Skeletal muscle tissue (tissue), 4 donors: ENCODE results near the gene HTR4. TPM values are rescaled to one million over a fixed set of nuclear protein-coding genes. Genes with fewer than 3 reads are reported as not detected.

Experiments used
- H3K27ac ChIP-seq: one replicate; pipeline ENCODE4 v1.7.0; 2013; ENCODE audit warnings: mild to moderate bottlenecking, low read depth, low read length, inconsistent platforms
- H3K27me3 ChIP-seq, 3 donors: one replicate each; pipeline ENCODE4 v1.7.0; 2013; ENCODE audit warnings: low read length in 3 of 3; ENCODE audit not compliant: control insufficient read depth in 3 of 3, insufficient read depth in 3 of 3
- H3K36me3 ChIP-seq, 3 donors: one replicate each; pipeline ENCODE4 v1.7.0; 2013; ENCODE audit warnings: low read length in 3 of 3; ENCODE audit not compliant: control insufficient read depth in 3 of 3, insufficient read depth in 3 of 3
- H3K4me1 ChIP-seq, 3 donors: one replicate each; pipeline ENCODE4 v1.7.0; 2013; ENCODE audit warnings: low read length in 3 of 3, mild to moderate bottlenecking in 3 of 3; ENCODE audit not compliant: control insufficient read depth in 3 of 3, insufficient read depth in 3 of 3
- H3K4me3 ChIP-seq, 3 donors: one replicate each; pipeline ENCODE4 v1.7.0; 2013; ENCODE audit warnings: low read length in 3 of 3
- H3K9ac ChIP-seq, 3 donors: one replicate each; pipeline ENCODE4 v1.7.0; 2013; ENCODE audit warnings: low read length in 3 of 3, mild to moderate bottlenecking in 3 of 3, moderate library complexity in 2 of 3, low read depth in 1 of 3
- H3K9me3 ChIP-seq, 3 donors: one replicate each; pipeline ENCODE4 v1.7.0; 2013; ENCODE audit warnings: low read length in 3 of 3; ENCODE audit not compliant: control insufficient read depth in 3 of 3
- total RNA-seq: library from RNA; depleted of rRNA; stranded (reverse); fragments of >200 nt; gene quantifications from one replicate; pipeline ENCODE4 v1.2.3, GENCODE V29; 2014
- donor health status: Osteomylitis.

Gene HTR4
- total RNA-seq, 1 donor from 2014 or later = not detected

GRCh38 chr5:148455185-148455584 lies 199.1 kb downstream of the HTR4 start:
- Histone ChIP-seq H3K27ac (no peak overlapping the region), H3K9me3 (no peaks in the 10 kb centered on the region), H3K4me1 (no peaks in the 10 kb centered on the region), H3K4me3 (no peak overlapping the region), H3K27me3 (no peaks in the 10 kb centered on the region), H3K9ac (no peak overlapping the region), H3K36me3 (no peaks in the 10 kb centered on the region)

DNA sequence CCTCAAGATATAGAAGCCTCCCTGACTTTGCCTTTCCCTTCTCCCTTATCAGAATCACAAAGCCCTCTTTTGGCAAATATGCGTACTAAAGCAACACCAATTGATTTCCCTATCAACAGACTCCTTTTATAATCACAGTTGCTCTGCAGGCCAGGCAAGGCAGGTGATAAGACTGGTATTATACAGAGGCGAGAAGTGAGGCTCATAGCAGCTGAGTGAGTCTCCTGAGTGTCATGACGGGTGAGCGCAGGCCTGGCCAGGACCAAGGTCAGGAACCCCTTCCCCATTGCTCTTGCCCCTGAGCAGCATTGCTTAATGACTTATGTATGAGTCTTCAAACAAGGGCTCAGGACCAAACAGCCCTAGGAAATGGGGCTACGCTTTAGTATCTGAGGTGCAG lies 199.8 kb downstream of the HTR4 start:
- no peak overlapping the region for H3K4me3 ChIP-seq

GRCh38 chr5:148452499-148453193 lies 201.7 kb downstream of the HTR4 start:
- Histone ChIP-seq H3K9me3 (no peaks in the 10 kb centered on the region), H3K4me3 (no peak overlapping the region), H3K27me3 (no peaks in the 10 kb centered on the region), H3K4me1 (no peaks in the 10 kb centered on the region), H3K9ac (no peak overlapping the region), H3K36me3 (no peaks in the 10 kb centered on the region), H3K27ac (no peak overlapping the region)

More for the DNA sequence above, 199.8 kb downstream of the HTR4 start:
- Histone ChIP-seq H3K9me3 (no peaks in the 10 kb centered on the region), H3K27me3 (no peaks in the 10 kb centered on the region), H3K36me3 (no peaks in the 10 kb centered on the region), H3K27ac (no peak overlapping the region), H3K9ac (no peak overlapping the region), H3K4me1 (no peaks in the 10 kb centered on the region)

DNA sequence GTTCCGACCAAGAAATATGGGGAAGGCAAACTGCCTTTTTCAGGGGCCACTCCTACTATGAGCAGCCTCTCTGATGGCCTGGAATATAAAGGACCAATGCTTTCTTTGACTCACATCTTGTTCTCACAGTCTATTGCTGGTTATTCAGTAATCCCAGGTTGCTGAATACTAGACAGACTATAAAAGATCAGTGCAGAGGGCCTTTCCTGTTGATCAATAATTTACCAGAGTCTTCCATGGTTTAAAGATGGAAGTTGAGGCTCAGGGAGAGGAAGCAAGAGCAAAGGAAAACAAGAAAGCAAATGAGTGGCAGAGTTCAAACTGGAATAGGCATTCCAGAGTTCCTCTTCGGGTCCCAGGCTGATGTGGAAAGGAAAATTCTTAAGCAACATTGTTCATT lies 207.7 kb downstream of the HTR4 start:
- H3K4me1 ChIP-seq = no peaks in the 10 kb centered on the region
- H3K4me3 ChIP-seq = no peak overlapping the region
- H3K36me3 ChIP-seq = peaks cover 2 to 12% (median 6%) of the 10 kb centered on the region in 3 donors
- H3K9ac ChIP-seq = no peak overlapping the region
- H3K9me3 ChIP-seq = no peaks in the 10 kb centered on the region
- no peak overlapping the region for H3K27ac ChIP-seq
- no peaks in the 10 kb centered on the region for H3K27me3 ChIP-seq

- Histone ChIP-seq H3K4me3 (no peak overlapping the region), H3K4me1 (no peaks in the 10 kb centered on the region), H3K9me3 (no peaks in the 10 kb centered on the region), H3K36me3 (peaks cover 7 to 18% (median 13%) of the 10 kb centered on the region in 3 donors), H3K27me3 (no peaks in the 10 kb centered on the region), H3K27ac (no peak overlapping the region), H3K9ac (no peak overlapping the region)
Observed at GRCh38 chr5:148445578-148445977, 208.7 kb downstream of the HTR4 start.

- Histone ChIP-seq H3K36me3 (peaks cover 11 to 28% (median 16%) of the 10 kb centered on the region in 3 donors), H3K27ac (no peak overlapping the region), H3K9me3 (no peaks in the 10 kb centered on the region), H3K27me3 (no peaks in the 10 kb centered on the region), H3K4me1 (no peaks in the 10 kb centered on the region), H3K9ac (no peak overlapping the region), H3K4me3 (no peak overlapping the region)
Observed at GRCh38 chr5:148443998-148444397, 210.3 kb downstream of the HTR4 start.

- no peak overlapping the region for H3K4me3 ChIP-seq
- H3K4me1 ChIP-seq = no peaks in the 10 kb centered on the region
- no peaks in the 10 kb centered on the region for H3K9me3 ChIP-seq
- no peak overlapping the region for H3K9ac ChIP-seq
- peaks cover 11 to 34% (median 17%) of the 10 kb centered on the region in 3 donors for H3K36me3 ChIP-seq
- H3K27ac ChIP-seq = no peak overlapping the region
- H3K27me3 ChIP-seq = no peaks in the 10 kb centered on the region
Observed at GRCh38 chr5:148443241-148443640, 211.1 kb downstream of the HTR4 start.

GRCh38 chr5:148438933-148439332 lies 215.4 kb downstream of the HTR4 start:
- Histone ChIP-seq H3K27me3 (no peaks in the 10 kb centered on the region), H3K27ac (no peak overlapping the region), H3K4me1 (no peaks in the 10 kb centered on the region), H3K9me3 (no peaks in the 10 kb centered on the region), H3K36me3 (peaks cover 11 to 55% (median 29%) of the 10 kb centered on the region in 3 donors), H3K4me3 (no peak overlapping the region), H3K9ac (no peak overlapping the region)

DNA sequence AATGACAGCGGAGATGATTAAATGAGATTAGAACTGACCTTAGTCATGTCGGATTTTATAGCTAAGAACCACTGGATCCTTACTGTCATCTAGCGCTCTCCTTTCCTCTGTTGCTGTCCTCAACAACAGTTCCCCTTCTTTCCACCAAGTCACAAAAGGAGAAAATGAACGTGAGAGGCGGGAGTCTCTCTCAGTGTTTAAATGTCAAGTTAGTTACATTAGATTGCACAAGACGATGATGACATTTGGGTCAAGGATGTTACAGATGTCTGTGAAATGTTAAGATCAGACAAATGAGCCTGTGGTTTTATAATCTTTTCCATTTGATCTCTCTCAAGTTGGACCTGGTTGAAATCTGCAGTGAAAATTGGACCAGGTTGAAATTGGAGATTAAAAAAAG lies 217.1 kb downstream of the HTR4 start:
- H3K9ac ChIP-seq = no peak overlapping the region
- H3K4me3 ChIP-seq = no peak overlapping the region
- H3K27me3 ChIP-seq = no peaks in the 10 kb centered on the region
- no peaks in the 10 kb centered on the region for H3K4me1 ChIP-seq
- peaks cover 11 to 59% (median 42%) of the 10 kb centered on the region in 3 donors for H3K36me3 ChIP-seq
- no peak overlapping the region for H3K27ac ChIP-seq
- no peaks in the 10 kb centered on the region for H3K9me3 ChIP-seq

DNA sequence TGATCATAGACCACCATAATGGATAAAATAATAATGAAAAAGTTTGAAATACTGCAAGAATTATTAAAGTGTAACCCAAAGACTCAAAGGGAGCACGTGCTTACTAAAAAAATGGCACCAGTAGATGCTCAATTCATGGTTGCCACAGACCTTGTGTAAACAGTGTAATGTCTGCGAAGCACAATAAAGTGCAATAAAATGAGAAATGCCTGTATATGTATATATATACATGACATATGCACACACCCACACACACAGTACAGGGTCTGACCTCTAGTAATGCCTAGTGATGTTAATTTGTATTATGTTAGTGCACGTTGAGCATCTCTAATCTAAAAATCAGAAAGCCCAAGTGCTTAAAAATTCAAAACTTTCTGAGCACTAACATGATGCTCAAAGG lies 218.3 kb downstream of the HTR4 start:
- H3K27ac ChIP-seq = no peak overlapping the region
- H3K27me3 ChIP-seq = no peaks in the 10 kb centered on the region
- H3K36me3 ChIP-seq = peaks cover 8 to 51% (median 34%) of the 10 kb centered on the region in 3 donors
- H3K9ac ChIP-seq = no peak overlapping the region
- H3K9me3 ChIP-seq = no peaks in the 10 kb centered on the region
- no peaks in the 10 kb centered on the region for H3K4me1 ChIP-seq
- H3K4me3 ChIP-seq = no peak overlapping the region
